ENCODE results near the gene RNF114. TPM values are rescaled to one million over a fixed set of nuclear protein-coding genes. Genes with fewer than 3 reads are reported as not detected.
"Not testable (repeated sequence)": the region's sequence is repeated elsewhere in the genome, so short reads cannot be mapped to it uniquely, and the experiment has no call there.

RNF114 gene
- total and polyA plus RNA-seq, 4 donors = 30.9 to 87.9 (median 40.9) TPM

DNA sequence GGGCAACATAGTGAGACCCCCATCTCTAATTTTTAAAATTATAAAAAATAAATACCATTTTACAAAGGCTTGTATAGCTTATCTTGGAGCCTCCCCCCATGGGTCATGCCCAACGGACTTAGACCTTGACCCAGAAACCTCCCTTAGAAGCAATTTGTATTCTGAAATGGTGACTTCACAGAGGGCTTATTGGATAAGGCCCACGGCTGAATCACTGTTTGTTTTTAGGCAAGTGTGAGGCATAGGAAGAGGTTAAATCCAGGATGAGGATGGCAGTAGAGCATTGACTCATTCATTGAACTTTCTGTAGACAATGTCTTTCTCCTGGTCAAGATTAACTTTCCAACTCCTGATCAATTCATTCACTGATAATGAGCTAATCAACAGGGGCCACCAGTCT is 40.3 kb downstream of the RNF114 start:
- no peak overlapping the region for H3K27ac ChIP-seq (ENCODE audit: low read depth in 1 of 2, low read length in 2 of 2)
- H3K4me3 ChIP-seq (ENCODE audit: low read depth in 1 of 3, low read length in 3 of 3) = no peak overlapping the region
- no peaks in the 10 kb centered on the region for H3K9me3 ChIP-seq (ENCODE audit: control insufficient read depth in 4 of 4, low read length in 3 of 4)
- TF ChIP-seq MAX (IDR thresholded peaks at IDR 0.05) (no peak), HNF4A (conservative IDR thresholded peaks at IDR 0.05) (peak in 1 of 2 donors; percentile 25), GABPA (IDR thresholded peaks at IDR 0.05 in 1 of 2, conservative IDR thresholded peaks at IDR 0.05 in 1 of 2) (no peak), JUND (IDR thresholded peaks at IDR 0.05) (no peak)
- WGBS = 29% methylated on average over 2 of the region's 2 CpGs
- peaks cover 0 to 6% (median 0%) of the 10 kb centered on the region in 4 donors for H3K4me1 ChIP-seq (ENCODE audit: control insufficient read depth in 4 of 4, insufficient read depth in 4 of 4, low read length in 3 of 4)
- H3K27me3 ChIP-seq (ENCODE audit: control insufficient read depth in 4 of 4, insufficient read depth in 4 of 4, low read length in 3 of 4) = no peaks in the 10 kb centered on the region
- no peak overlapping the region for H3K9ac ChIP-seq (ENCODE audit: low read depth in 1 of 2, low read length in 2 of 2)
- no peak for DNase-seq (ENCODE audit: low spot score)
- no peaks in the 10 kb centered on the region for H3K36me3 ChIP-seq (ENCODE audit: control insufficient read depth in 4 of 4, insufficient read depth in 3 of 4, low read depth in 1 of 4, low read length in 3 of 4)

GRCh38 chr20:49977740-49978139 is 41.5 kb downstream of the RNF114 start:
- 99% methylated on average over 2 of the region's 2 CpGs for WGBS
- peaks cover 2 to 13% (median 6%) of the 10 kb centered on the region in 4 donors for H3K4me1 ChIP-seq (ENCODE audit: control insufficient read depth in 4 of 4, insufficient read depth in 4 of 4, low read length in 3 of 4)
- not testable (repeated sequence) for H3K27me3 ChIP-seq (ENCODE audit: control insufficient read depth in 4 of 4, insufficient read depth in 4 of 4, low read length in 3 of 4); H3K9me3 ChIP-seq (ENCODE audit: control insufficient read depth in 4 of 4, low read length in 3 of 4); H3K4me3 ChIP-seq (ENCODE audit: low read depth in 1 of 3, low read length in 3 of 3); DNase-seq (ENCODE audit: low spot score); H3K27ac ChIP-seq (ENCODE audit: low read depth in 1 of 2, low read length in 2 of 2); H3K36me3 ChIP-seq (ENCODE audit: control insufficient read depth in 4 of 4, insufficient read depth in 3 of 4, low read depth in 1 of 4, low read length in 3 of 4); H3K9ac ChIP-seq (ENCODE audit: low read depth in 1 of 2, low read length in 2 of 2)

DNA sequence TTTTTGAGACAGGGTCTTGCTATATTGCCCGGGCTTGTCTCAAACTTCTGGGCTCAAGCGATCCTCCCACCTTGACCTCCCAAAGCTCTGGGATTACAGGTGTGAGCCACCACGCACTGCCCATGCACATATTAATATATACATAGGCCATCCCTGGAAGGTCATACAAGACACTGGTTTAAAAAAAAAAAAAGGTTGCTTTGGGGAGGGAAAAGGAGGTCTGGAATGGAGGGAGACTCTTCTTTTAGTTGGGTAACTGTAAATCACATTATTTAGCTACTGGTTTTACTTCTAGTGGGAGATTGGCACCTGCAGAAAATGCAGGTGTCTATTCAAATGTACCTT is 42.5 kb downstream of the RNF114 start:
- TF ChIP-seq FOXA1 (IDR thresholded peaks at IDR 0.05) = no peak
- TF ChIP-seq, protein P1, sequence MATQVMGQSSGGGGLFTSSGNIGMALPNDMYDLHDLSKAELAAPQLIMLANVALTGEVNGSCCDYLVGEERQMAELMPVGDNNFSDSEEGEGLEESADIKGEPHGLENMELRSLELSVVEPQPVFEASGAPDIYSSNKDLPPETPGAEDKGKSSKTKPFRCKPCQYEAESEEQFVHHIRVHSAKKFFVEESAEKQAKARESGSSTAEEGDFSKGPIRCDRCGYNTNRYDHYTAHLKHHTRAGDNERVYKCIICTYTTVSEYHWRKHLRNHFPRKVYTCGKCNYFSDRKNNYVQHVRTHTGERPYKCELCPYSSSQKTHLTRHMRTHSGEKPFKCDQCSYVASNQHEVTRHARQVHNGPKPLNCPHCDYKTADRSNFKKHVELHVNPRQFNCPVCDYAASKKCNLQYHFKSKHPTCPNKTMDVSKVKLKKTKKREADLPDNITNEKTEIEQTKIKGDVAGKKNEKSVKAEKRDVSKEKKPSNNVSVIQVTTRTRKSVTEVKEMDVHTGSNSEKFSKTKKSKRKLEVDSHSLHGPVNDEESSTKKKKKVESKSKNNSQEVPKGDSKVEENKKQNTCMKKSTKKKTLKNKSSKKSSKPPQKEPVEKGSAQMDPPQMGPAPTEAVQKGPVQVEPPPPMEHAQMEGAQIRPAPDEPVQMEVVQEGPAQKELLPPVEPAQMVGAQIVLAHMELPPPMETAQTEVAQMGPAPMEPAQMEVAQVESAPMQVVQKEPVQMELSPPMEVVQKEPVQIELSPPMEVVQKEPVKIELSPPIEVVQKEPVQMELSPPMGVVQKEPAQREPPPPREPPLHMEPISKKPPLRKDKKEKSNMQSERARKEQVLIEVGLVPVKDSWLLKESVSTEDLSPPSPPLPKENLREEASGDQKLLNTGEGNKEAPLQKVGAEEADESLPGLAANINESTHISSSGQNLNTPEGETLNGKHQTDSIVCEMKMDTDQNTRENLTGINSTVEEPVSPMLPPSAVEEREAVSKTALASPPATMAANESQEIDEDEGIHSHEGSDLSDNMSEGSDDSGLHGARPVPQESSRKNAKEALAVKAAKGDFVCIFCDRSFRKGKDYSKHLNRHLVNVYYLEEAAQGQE (IDR thresholded peaks at IDR 0.05) = no peak
- TF ChIP-seq RAD21 (IDR thresholded peaks at IDR 0.05) = no peak
- TF ChIP-seq NR2F2 (IDR thresholded peaks at IDR 0.05) = no peak
- TF ChIP-seq GABPA (IDR thresholded peaks at IDR 0.05 in 1 of 2, conservative IDR thresholded peaks at IDR 0.05 in 1 of 2) = no peak
- TF ChIP-seq FOXA2 (IDR thresholded peaks at IDR 0.05) = no peak
- no peak for TF ChIP-seq YY1 (IDR thresholded peaks at IDR 0.05)
- TF ChIP-seq MAX (IDR thresholded peaks at IDR 0.05) = no peak
- TF ChIP-seq SP1 (IDR thresholded peaks at IDR 0.05) = no peak
- TF ChIP-seq TAF1 (conservative IDR thresholded peaks at IDR 0.05) = no peak
- TF ChIP-seq HNF4G (IDR thresholded peaks at IDR 0.05) = no peak
- no peak for TF ChIP-seq RXRA (IDR thresholded peaks at IDR 0.05)
- TF ChIP-seq EGR1 (IDR thresholded peaks at IDR 0.05; ENCODE audit: low read depth in 2 of 2) = no peak
- TF ChIP-seq, protein P2, sequence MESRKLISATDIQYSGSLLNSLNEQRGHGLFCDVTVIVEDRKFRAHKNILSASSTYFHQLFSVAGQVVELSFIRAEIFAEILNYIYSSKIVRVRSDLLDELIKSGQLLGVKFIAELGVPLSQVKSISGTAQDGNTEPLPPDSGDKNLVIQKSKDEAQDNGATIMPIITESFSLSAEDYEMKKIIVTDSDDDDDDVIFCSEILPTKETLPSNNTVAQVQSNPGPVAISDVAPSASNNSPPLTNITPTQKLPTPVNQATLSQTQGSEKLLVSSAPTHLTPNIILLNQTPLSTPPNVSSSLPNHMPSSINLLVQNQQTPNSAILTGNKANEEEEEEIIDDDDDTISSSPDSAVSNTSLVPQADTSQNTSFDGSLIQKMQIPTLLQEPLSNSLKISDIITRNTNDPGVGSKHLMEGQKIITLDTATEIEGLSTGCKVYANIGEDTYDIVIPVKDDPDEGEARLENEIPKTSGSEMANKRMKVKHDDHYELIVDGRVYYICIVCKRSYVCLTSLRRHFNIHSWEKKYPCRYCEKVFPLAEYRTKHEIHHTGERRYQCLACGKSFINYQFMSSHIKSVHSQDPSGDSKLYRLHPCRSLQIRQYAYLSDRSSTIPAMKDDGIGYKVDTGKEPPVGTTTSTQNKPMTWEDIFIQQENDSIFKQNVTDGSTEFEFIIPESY (IDR thresholded peaks at IDR 0.05) = no peak
- TF ChIP-seq HNF4A (conservative IDR thresholded peaks at IDR 0.05) = no peak
- TF ChIP-seq JUND (IDR thresholded peaks at IDR 0.05) = no peak
- TF ChIP-seq, protein P3, sequence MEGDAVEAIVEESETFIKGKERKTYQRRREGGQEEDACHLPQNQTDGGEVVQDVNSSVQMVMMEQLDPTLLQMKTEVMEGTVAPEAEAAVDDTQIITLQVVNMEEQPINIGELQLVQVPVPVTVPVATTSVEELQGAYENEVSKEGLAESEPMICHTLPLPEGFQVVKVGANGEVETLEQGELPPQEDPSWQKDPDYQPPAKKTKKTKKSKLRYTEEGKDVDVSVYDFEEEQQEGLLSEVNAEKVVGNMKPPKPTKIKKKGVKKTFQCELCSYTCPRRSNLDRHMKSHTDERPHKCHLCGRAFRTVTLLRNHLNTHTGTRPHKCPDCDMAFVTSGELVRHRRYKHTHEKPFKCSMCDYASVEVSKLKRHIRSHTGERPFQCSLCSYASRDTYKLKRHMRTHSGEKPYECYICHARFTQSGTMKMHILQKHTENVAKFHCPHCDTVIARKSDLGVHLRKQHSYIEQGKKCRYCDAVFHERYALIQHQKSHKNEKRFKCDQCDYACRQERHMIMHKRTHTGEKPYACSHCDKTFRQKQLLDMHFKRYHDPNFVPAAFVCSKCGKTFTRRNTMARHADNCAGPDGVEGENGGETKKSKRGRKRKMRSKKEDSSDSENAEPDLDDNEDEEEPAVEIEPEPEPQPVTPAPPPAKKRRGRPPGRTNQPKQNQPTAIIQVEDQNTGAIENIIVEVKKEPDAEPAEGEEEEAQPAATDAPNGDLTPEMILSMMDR (IDR thresholded peaks at IDR 0.05; ENCODE audit: low read depth, low read length, missing input control) = no peak
- TF ChIP-seq, protein P4, sequence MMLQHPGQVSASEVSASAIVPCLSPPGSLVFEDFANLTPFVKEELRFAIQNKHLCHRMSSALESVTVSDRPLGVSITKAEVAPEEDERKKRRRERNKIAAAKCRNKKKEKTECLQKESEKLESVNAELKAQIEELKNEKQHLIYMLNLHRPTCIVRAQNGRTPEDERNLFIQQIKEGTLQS (IDR thresholded peaks at IDR 0.05) = no peak
- H3K9me3 ChIP-seq (ENCODE audit: control insufficient read depth in 4 of 4, low read length in 3 of 4) = no peaks in the 10 kb centered on the region
- peaks cover 2 to 17% (median 6%) of the 10 kb centered on the region in 4 donors for H3K4me1 ChIP-seq (ENCODE audit: control insufficient read depth in 4 of 4, insufficient read depth in 4 of 4, low read length in 3 of 4)
- no peak overlapping the region for H3K4me3 ChIP-seq (ENCODE audit: low read depth in 1 of 3, low read length in 3 of 3)
- no peaks in the 10 kb centered on the region for H3K27me3 ChIP-seq (ENCODE audit: control insufficient read depth in 4 of 4, insufficient read depth in 4 of 4, low read length in 3 of 4)
- DNase-seq (ENCODE audit: low spot score) = no peak
- no peak overlapping the region for H3K27ac ChIP-seq (ENCODE audit: low read depth in 1 of 2, low read length in 2 of 2)
- WGBS = 80% methylated on average over 3 of the region's 3 CpGs
- H3K36me3 ChIP-seq (ENCODE audit: control insufficient read depth in 4 of 4, insufficient read depth in 3 of 4, low read depth in 1 of 4, low read length in 3 of 4) = no peaks in the 10 kb centered on the region
- H3K9ac ChIP-seq (ENCODE audit: low read depth in 1 of 2, low read length in 2 of 2) = no peak overlapping the region
